Smooth muscle cell (in vitro differentiated cells): ENCODE results near the gene TAPBP. TPM values are rescaled to one million over a fixed set of nuclear protein-coding genes. Genes with fewer than 3 reads are reported as not detected.

ENCODE experiments used
- DNase-seq: peaks from one replicate; lab custom pipeline; 2025; ENCODE audit not compliant: unreplicated experiment; lab: John Stamatoyannopoulos, UW
- H2AFZ ChIP-seq: fragments of 200-600 bp; sonication (generic); 2 replicates; pipeline ENCODE4 v1.6.0; 2016; ENCODE audit warnings: antibody characterized with exemption, low read depth, mild to moderate bottlenecking
- H3F3A ChIP-seq: fragments of 200-600 bp; sonication (generic); 2 replicates; pipeline ENCODE4 v1.6.0; 2017; ENCODE audit warnings: antibody characterized with exemption, low read depth
- H3K27ac ChIP-seq: fragments of 200-600 bp; sonication (generic); 2 replicates; pipeline ENCODE4 v1.5.1; 2016; ENCODE audit warnings: low read depth, mild to moderate bottlenecking
- H3K27me3 ChIP-seq: fragments of 200-600 bp; sonication (generic); 2 replicates; pipeline ENCODE4 v1.6.1; 2016; ENCODE audit warnings: low read depth, mild to moderate bottlenecking
- H3K36me3 ChIP-seq: fragments of 200-600 bp; sonication (generic); 2 replicates; pipeline ENCODE4 v1.5.1; 2016; ENCODE audit warnings: low read depth
- H3K4me1 ChIP-seq: fragments of 200-600 bp; sonication (generic); 2 replicates; pipeline ENCODE4 v1.5.1; 2016; ENCODE audit warnings: low read depth
- H3K4me2 ChIP-seq: fragments of 200-600 bp; sonication (generic); 2 replicates; pipeline ENCODE4 v1.6.0; 2016; ENCODE audit warnings: mild to moderate bottlenecking
- H3K4me3 ChIP-seq: fragments of 200-600 bp; sonication (generic); 2 replicates; pipeline ENCODE4 v1.5.1; 2016; ENCODE audit warnings: mild to moderate bottlenecking
- H3K79me2 ChIP-seq: fragments of 200-600 bp; sonication (generic); 2 replicates; pipeline ENCODE4 v1.6.0; 2016; ENCODE audit warnings: low read depth, mild to moderate bottlenecking
- H3K9ac ChIP-seq: fragments of 200-600 bp; sonication (generic); 2 replicates; pipeline ENCODE4 v1.6.0; 2016; ENCODE audit warnings: low read depth
- H3K9me3 ChIP-seq: fragments of 200-600 bp; sonication (generic); replicated peaks from 2 replicates; pipeline ENCODE4 v1.5.1; 2016; ENCODE audit warnings: low read depth
- H4K20me1 ChIP-seq: fragments of 200-600 bp; sonication (generic); 2 replicates; pipeline ENCODE4 v1.6.0; 2016; ENCODE audit warnings: low read depth
- CTCF ChIP-seq: fragments of 200-600 bp; sonication (generic); IDR thresholded peaks from 2 replicates; pipeline ENCODE4 v1.5.1; 2017; ENCODE audit warnings: borderline replicate concordance, mild to moderate bottlenecking, antibody characterized with exemption; ENCODE audit not compliant: insufficient read depth, poor library complexity, severe bottlenecking
- WGBS: methylation state at CpG from one replicate; pipeline ENCODE4 v1.1.7; 2016; ENCODE audit warnings: low lambda C conversion rate; 5-methylcytosine and 5-hydroxymethylcytosine counted together
- polyA plus RNA-seq: library from polyadenylated mRNA; unstranded; fragments of >200 nt; fragmentation: Nextera tagmentation; extraction: Ambion mirVana; gene quantifications from 2 replicates; pipeline ENCODE4 v1.2.1, GENCODE V29; 2016
- total RNA-seq: library from RNA; depleted of rRNA; stranded (reverse); fragments of >200 nt; gene quantifications from 2 replicates; pipeline ENCODE4 v1.2.3, GENCODE V29; 2014

Gene TAPBP
- total and polyA plus RNA-seq, 2 experiments from 2014 or later: 34.7 to 75.9 TPM

- no peak for DNase-seq
- Histone ChIP-seq H3K4me2 (no peak overlapping the region), H3K27me3 (no peaks in the 10 kb centered on the region), H3K4me3 (no peak overlapping the region), H3K27ac (no peak overlapping the region), H2AFZ (no peak overlapping the region), H3F3A (peaks cover 2% of the 10 kb centered on the region), H3K79me2 (no peaks in the 10 kb centered on the region), H3K9ac (no peak overlapping the region), H3K36me3 (no peaks in the 10 kb centered on the region), H4K20me1 (no peaks in the 10 kb centered on the region), H3K4me1 (peaks cover under 1% of the 10 kb centered on the region), H3K9me3 (no peaks in the 10 kb centered on the region)
- no peak for TF ChIP-seq CTCF
- 87% methylated on average over 5 of the region's 5 CpGs for WGBS
Measured at GRCh38 chr6:33329058-33329457, 15.2 kb upstream of the TAPBP start.

GRCh38 chr6:33324125-33324524, 10.2 kb upstream of the TAPBP start:
- Histone ChIP-seq H3K36me3 (no peaks in the 10 kb centered on the region), H3K27me3 (no peaks in the 10 kb centered on the region), H3K27ac (no peak overlapping the region), H3K79me2 (peaks cover 26% of the 10 kb centered on the region), H3K9me3 (no peaks in the 10 kb centered on the region), H3K4me2 (peak overlapping the region; percentile 96), H4K20me1 (no peaks in the 10 kb centered on the region), H3K4me3 (peak overlapping the region; percentile 70), H2AFZ (no peak overlapping the region), H3F3A (peaks cover 31% of the 10 kb centered on the region), H3K9ac (no peak overlapping the region), H3K4me1 (peaks cover 29% of the 10 kb centered on the region)
- 65% methylated on average over 7 of the region's 7 CpGs for WGBS
- DNase-seq: no peak
- no peak for TF ChIP-seq CTCF

- Histone ChIP-seq H3K4me2 (peak overlapping the region; percentile 96), H3K4me1 (peaks cover 33% of the 10 kb centered on the region), H3K4me3 (peak overlapping the region; percentile 70), H3K79me2 (peaks cover 26% of the 10 kb centered on the region), H2AFZ (peak overlapping the region; percentile 77), H4K20me1 (no peaks in the 10 kb centered on the region), H3K36me3 (no peaks in the 10 kb centered on the region), H3K27me3 (no peaks in the 10 kb centered on the region), H3K9ac (no peak overlapping the region), H3F3A (peaks cover 36% of the 10 kb centered on the region), H3K27ac (peak overlapping the region; percentile 97), H3K9me3 (no peaks in the 10 kb centered on the region)
- no peak for DNase-seq
- TF ChIP-seq CTCF: no peak
- WGBS: 5% methylated on average over 11 of the region's 12 CpGs
Measured at GRCh38 chr6:33323623-33323948, 9.7 kb upstream of the TAPBP start.

GRCh38 chr6:33321227-33321626, 7.3 kb upstream of the TAPBP start:
- no peaks in the 10 kb centered on the region for H3K9me3 ChIP-seq
- peak overlapping the region; percentile 86 for H3K9ac ChIP-seq
- H2AFZ ChIP-seq: no peak overlapping the region
- peaks cover 45% of the 10 kb centered on the region for H3F3A ChIP-seq
- peaks cover 26% of the 10 kb centered on the region for H3K79me2 ChIP-seq
- H3K4me1 ChIP-seq: peaks cover 36% of the 10 kb centered on the region
- H3K27ac ChIP-seq: peak overlapping the region; percentile 97
- no peaks in the 10 kb centered on the region for H3K27me3 ChIP-seq
- peak overlapping the region; percentile 96 for H3K4me2 ChIP-seq
- TF ChIP-seq CTCF: no peak
- 85% methylated on average over 9 of the region's 9 CpGs for WGBS
- H3K36me3 ChIP-seq: no peaks in the 10 kb centered on the region
- no peak overlapping the region for H3K4me3 ChIP-seq
- peaks cover 4% of the 10 kb centered on the region for H4K20me1 ChIP-seq
- no peak for DNase-seq
